Measurements from ENCODE around the gene PTPA. TPM values are rescaled to one million over a fixed set of nuclear protein-coding genes. Genes with fewer than 3 reads are reported as not detected.

The PTPA gene
- total and polyA plus RNA-seq, 9 of the 15 experiments (the other 6 are each of a cell fraction or from before 2014, with no cell fraction given) = 1.7 to 121 (median 72.6) TPM

GRCh38 chr9:129175825-129176633 is 64.8 kb downstream of the PTPA start (continued):
- TF ChIP-seq, protein P1, sequence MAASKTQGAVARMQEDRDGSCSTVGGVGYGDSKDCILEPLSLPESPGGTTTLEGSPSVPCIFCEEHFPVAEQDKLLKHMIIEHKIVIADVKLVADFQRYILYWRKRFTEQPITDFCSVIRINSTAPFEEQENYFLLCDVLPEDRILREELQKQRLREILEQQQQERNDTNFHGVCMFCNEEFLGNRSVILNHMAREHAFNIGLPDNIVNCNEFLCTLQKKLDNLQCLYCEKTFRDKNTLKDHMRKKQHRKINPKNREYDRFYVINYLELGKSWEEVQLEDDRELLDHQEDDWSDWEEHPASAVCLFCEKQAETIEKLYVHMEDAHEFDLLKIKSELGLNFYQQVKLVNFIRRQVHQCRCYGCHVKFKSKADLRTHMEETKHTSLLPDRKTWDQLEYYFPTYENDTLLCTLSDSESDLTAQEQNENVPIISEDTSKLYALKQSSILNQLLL (CRISPR knock-in tag; IDR thresholded peaks at IDR 0.05; ENCODE audit: borderline replicate concordance) = no peak
- TF ChIP-seq ZHX1 (conservative IDR thresholded peaks at IDR 0.05; ENCODE audit: low read length) = no peak
- TF ChIP-seq POLR3A (IDR thresholded peaks at IDR 0.05; ENCODE audit: borderline replicate concordance, extremely low read depth, insufficient read depth, insufficient read length) = no peak
- peak; percentile 24 for TF ChIP-seq CCNT2 (IDR thresholded peaks at IDR 0.05; ENCODE audit: borderline replicate concordance, extremely low read depth, insufficient read length, low read depth, low read length)
- TF ChIP-seq ZNF764 (CRISPR knock-in tag; IDR thresholded peaks at IDR 0.05; ENCODE audit: low read depth) = no peak
- 0 out of 2 replicates have a peak, but pooled peaks have one; percentile 24 for TF ChIP-seq C11orf30 (IDR thresholded peaks at IDR 0.05; ENCODE audit: low read depth)
- TF ChIP-seq NFXL1 (CRISPR knock-in tag; IDR thresholded peaks at IDR 0.05) = no peak
- no peak for TF ChIP-seq ARNT (IDR thresholded peaks at IDR 0.05)
- peak; percentile 59; the same call in 1 of the 2 replicates for TF ChIP-seq HDAC2 (IDR thresholded peaks at IDR 0.05)
- TF ChIP-seq TGIF2 (CRISPR knock-in tag; IDR thresholded peaks at IDR 0.05) = no peak
- no peak for TF ChIP-seq SLC30A9 (CRISPR knock-in tag; IDR thresholded peaks at IDR 0.05)
- TF ChIP-seq ZNF324 (CRISPR knock-in tag; IDR thresholded peaks at IDR 0.05) = no peak
- TF ChIP-seq ESRRA (IDR thresholded peaks at IDR 0.05; ENCODE audit: borderline replicate concordance, low read depth) = peak; percentile 25; the same call in 1 of the 2 replicates
- peak; percentile 36; the same call in 1 of the 2 replicates for TF ChIP-seq BCOR (IDR thresholded peaks at IDR 0.05)
- TF ChIP-seq, protein P2, sequence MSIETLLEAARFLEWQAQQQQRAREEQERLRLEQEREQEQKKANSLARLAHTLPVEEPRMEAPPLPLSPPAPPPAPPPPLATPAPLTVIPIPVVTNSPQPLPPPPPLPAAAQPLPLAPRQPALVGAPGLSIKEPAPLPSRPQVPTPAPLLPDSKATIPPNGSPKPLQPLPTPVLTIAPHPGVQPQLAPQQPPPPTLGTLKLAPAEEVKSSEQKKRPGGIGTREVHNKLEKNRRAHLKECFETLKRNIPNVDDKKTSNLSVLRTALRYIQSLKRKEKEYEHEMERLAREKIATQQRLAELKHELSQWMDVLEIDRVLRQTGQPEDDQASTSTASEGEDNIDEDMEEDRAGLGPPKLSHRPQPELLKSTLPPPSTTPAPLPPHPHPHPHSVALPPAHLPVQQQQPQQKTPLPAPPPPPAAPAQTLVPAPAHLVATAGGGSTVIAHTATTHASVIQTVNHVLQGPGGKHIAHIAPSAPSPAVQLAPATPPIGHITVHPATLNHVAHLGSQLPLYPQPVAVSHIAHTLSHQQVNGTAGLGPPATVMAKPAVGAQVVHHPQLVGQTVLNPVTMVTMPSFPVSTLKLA (conservative IDR thresholded peaks at IDR 0.05) = peak; percentile 58 to 61; a peak in 2 of 4 replicates
- no peak for TF ChIP-seq PATZ1 (CRISPR knock-in tag; IDR thresholded peaks at IDR 0.05; ENCODE audit: borderline replicate concordance)
- no peak for TF ChIP-seq ZNF184 (CRISPR knock-in tag; IDR thresholded peaks at IDR 0.05)
- no peak for TF ChIP-seq DNMT1 (IDR thresholded peaks at IDR 0.05)
